ENCODE measurements around the gene LPP.

DNA sequence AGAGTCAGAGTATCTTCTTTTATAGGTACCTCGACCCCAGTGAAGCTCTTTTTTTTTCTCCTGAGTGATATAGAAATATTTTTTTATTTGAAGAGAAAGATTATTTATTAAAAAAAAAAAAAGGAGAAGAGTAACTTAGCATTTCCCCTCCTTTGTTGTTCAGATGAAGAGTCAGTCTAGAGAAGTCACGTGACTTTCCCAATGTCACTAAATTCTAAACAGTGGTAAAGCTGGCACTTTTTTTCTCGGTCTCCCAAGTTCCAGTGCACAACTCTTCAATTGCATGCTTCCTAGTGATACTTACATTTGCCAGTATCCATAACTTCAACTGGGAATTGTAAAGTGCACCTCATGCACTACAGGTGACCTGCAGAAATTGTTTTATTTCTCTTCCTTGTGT is 448.7 kb downstream of the LPP start:
- TF ChIP-seq POLR2AphosphoS5 (IDR thresholded peaks at IDR 0.05; ENCODE audit: low read depth) (no peak), REST (IDR thresholded peaks at IDR 0.05; ENCODE audit: insufficient replicate concordance, low read depth) (no peak), GABPA (IDR thresholded peaks at IDR 0.05; ENCODE audit: low read depth) (no peak)
- TF ChIP-seq, protein P1, sequence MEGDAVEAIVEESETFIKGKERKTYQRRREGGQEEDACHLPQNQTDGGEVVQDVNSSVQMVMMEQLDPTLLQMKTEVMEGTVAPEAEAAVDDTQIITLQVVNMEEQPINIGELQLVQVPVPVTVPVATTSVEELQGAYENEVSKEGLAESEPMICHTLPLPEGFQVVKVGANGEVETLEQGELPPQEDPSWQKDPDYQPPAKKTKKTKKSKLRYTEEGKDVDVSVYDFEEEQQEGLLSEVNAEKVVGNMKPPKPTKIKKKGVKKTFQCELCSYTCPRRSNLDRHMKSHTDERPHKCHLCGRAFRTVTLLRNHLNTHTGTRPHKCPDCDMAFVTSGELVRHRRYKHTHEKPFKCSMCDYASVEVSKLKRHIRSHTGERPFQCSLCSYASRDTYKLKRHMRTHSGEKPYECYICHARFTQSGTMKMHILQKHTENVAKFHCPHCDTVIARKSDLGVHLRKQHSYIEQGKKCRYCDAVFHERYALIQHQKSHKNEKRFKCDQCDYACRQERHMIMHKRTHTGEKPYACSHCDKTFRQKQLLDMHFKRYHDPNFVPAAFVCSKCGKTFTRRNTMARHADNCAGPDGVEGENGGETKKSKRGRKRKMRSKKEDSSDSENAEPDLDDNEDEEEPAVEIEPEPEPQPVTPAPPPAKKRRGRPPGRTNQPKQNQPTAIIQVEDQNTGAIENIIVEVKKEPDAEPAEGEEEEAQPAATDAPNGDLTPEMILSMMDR (IDR thresholded peaks at IDR 0.05; ENCODE audit: insufficient read depth, low read length), result no peak
